H9 (cell line): ENCODE data around the gene MX2. TPM values are rescaled to one million over a fixed set of nuclear protein-coding genes. Genes with fewer than 3 reads are reported as not detected.

Experiments
- DNase-seq: peaks from one replicate; pipeline ENCODE4 v3.0.0-alpha.2; 2017
- H2AFZ ChIP-seq: one replicate; pipeline ENCODE4 v1.6.1; 2013; ENCODE audit warnings: mild to moderate bottlenecking, low read length, control low read depth, moderate library complexity
- H2AK5ac ChIP-seq: 2 replicates; pipeline ENCODE4 v1.6.1; 2013; ENCODE audit warnings: low read length, control low read depth, mixed read lengths; ENCODE audit not compliant: insufficient read length
- H2BK120ac ChIP-seq: one replicate; pipeline ENCODE4 v1.6.1; 2013; ENCODE audit warnings: low read depth, mild to moderate bottlenecking, low read length, control low read depth, inconsistent platforms; ENCODE audit not compliant: poor library complexity, severe bottlenecking
- H2BK12ac ChIP-seq: 2 replicates; pipeline ENCODE4 v1.6.1; 2013; ENCODE audit warnings: low read length, control low read depth, mixed read lengths, low read depth; ENCODE audit not compliant: insufficient read length
- H2BK15ac ChIP-seq: 2 replicates; pipeline ENCODE4 v1.6.1; 2013; ENCODE audit warnings: low read depth, low read length, control low read depth
- H2BK20ac ChIP-seq: one replicate; pipeline ENCODE4 v1.6.1; 2013; ENCODE audit warnings: low read depth, mild to moderate bottlenecking, low read length, control low read depth, inconsistent platforms; ENCODE audit not compliant: poor library complexity, severe bottlenecking
- H2BK5ac ChIP-seq: 2 replicates; pipeline ENCODE4 v1.6.1; 2013; ENCODE audit warnings: low read length, control low read depth, mixed read lengths; ENCODE audit not compliant: insufficient read length
- H3K14ac ChIP-seq: 2 replicates; pipeline ENCODE4 v1.6.1; 2013; ENCODE audit warnings: low read length, control low read depth; ENCODE audit not compliant: insufficient read depth
- H3K18ac ChIP-seq: 2 replicates; pipeline ENCODE4 v1.6.1; 2013; ENCODE audit warnings: low read depth, mild to moderate bottlenecking, mixed read lengths, low read length, control low read depth; ENCODE audit not compliant: insufficient read length
- H3K23ac ChIP-seq: 2 replicates; pipeline ENCODE4 v1.6.1; 2013; ENCODE audit warnings: low read length, control low read depth, mixed read lengths, low read depth; ENCODE audit not compliant: insufficient read length
- H3K23me2 ChIP-seq: 2 replicates; pipeline ENCODE4 v1.6.1; 2013; ENCODE audit warnings: low read depth, mild to moderate bottlenecking, mixed read lengths, low read length, control low read depth; ENCODE audit not compliant: insufficient read length, poor library complexity, severe bottlenecking
- H3K27ac ChIP-seq: 2 replicates; pipeline ENCODE4 v1.5.1; 2013; ENCODE audit warnings: low read length, control low read depth, mixed read lengths, low read depth; ENCODE audit not compliant: insufficient read length
- H3K27me3 ChIP-seq: 2 replicates; pipeline ENCODE4 v1.6.1; 2013; ENCODE audit warnings: low read length, control low read depth, inconsistent platforms; ENCODE audit not compliant: insufficient read depth
- H3K4ac ChIP-seq: 2 replicates; pipeline ENCODE4 v1.6.1; 2013; ENCODE audit warnings: low read depth, mild to moderate bottlenecking, control low read depth, inconsistent platforms, low read length, moderate library complexity
- H3K4me1 ChIP-seq: 2 replicates; pipeline ENCODE4 v1.6.1; 2013; ENCODE audit warnings: low read length, control low read depth, inconsistent platforms; ENCODE audit not compliant: insufficient read depth
- H3K4me2 ChIP-seq: 2 replicates; pipeline ENCODE4 v1.6.1; 2013; ENCODE audit warnings: low read length, control low read depth, mixed read lengths; ENCODE audit not compliant: insufficient read length, insufficient read depth
- H3K56ac ChIP-seq: 2 replicates; pipeline ENCODE4 v1.6.1; 2013; ENCODE audit warnings: low read depth, mild to moderate bottlenecking, mixed read lengths, low read length, control low read depth; ENCODE audit not compliant: insufficient read length
- H3K79me1 ChIP-seq: 2 replicates; pipeline ENCODE4 v1.6.1; 2013; ENCODE audit warnings: low read depth, mild to moderate bottlenecking, moderate library complexity, low read length, control low read depth, inconsistent platforms; ENCODE audit not compliant: insufficient read depth, poor library complexity, severe bottlenecking
- H3K79me2 ChIP-seq: 2 replicates; pipeline ENCODE4 v1.6.1; 2013; ENCODE audit warnings: low read length, control low read depth, inconsistent platforms; ENCODE audit not compliant: insufficient read depth
- H3K9ac ChIP-seq: 2 replicates; pipeline ENCODE4 v1.6.1; 2013; ENCODE audit warnings: low read length, control low read depth, mixed read lengths; ENCODE audit not compliant: insufficient read length; ENCODE audit errors: extremely low read depth
- H3K9me3 ChIP-seq: one replicate; pipeline ENCODE4 v1.6.1; 2013; ENCODE audit warnings: low read depth, low read length, inconsistent platforms; ENCODE audit not compliant: control insufficient read depth
- H3T11ph ChIP-seq: one replicate; pipeline ENCODE4 v1.6.1; 2013; ENCODE audit warnings: mild to moderate bottlenecking, low read length, control low read depth, inconsistent platforms
- H4K20me1 ChIP-seq: one replicate; pipeline ENCODE4 v1.6.1; 2013; ENCODE audit not compliant: control insufficient read depth, insufficient read length, insufficient read depth
- H4K5ac ChIP-seq: 2 replicates; pipeline ENCODE4 v1.6.1; 2013; ENCODE audit warnings: low read depth, mild to moderate bottlenecking, mixed read lengths, low read length, control low read depth; ENCODE audit not compliant: insufficient read length
- H4K8ac ChIP-seq: replicated peaks from 2 replicates; pipeline ENCODE4 v1.6.1; 2013; ENCODE audit warnings: low read length, control low read depth, mixed read lengths, low read depth; ENCODE audit not compliant: insufficient read length
- H4K91ac ChIP-seq: 2 replicates; pipeline ENCODE4 v1.6.1; 2013; ENCODE audit warnings: low read depth, mild to moderate bottlenecking, moderate library complexity, mixed read lengths, low read length, control low read depth; ENCODE audit not compliant: insufficient read length
- H3K27ac Mint-ChIP-seq, 3 experiments: 2 replicates in 2 of 3; 3 replicates in 1 of 3; pipeline ENCODE4 v1.8.0; 2020 to 2021; ENCODE audit warnings: mixed read lengths in 3 of 3, mild to moderate bottlenecking in 1 of 3, moderate library complexity in 1 of 3
- H3K27me3 Mint-ChIP-seq: 2 replicates; pipeline ENCODE4 v1.8.0; 2021; ENCODE audit warnings: low read depth, mild to moderate bottlenecking, moderate library complexity, mixed read lengths
- H3K36me3 Mint-ChIP-seq, 3 experiments: 2 replicates in 2 of 3; 3 replicates in 1 of 3; pipeline ENCODE4 v1.8.0; 2020 to 2021; ENCODE audit warnings: low read depth in 3 of 3, mixed read lengths in 3 of 3; ENCODE audit not compliant: insufficient read depth in 1 of 3
- H3K4me1 Mint-ChIP-seq, 2 experiments: 2 replicates each; pipeline ENCODE4 v1.8.0; 2020; ENCODE audit warnings: mixed read lengths in 2 of 2
- H3K4me3 Mint-ChIP-seq, 2 experiments: 2 replicates in 1 of 2; 3 replicates in 1 of 2; pipeline ENCODE4 v1.8.0; 2020 to 2021; ENCODE audit warnings: mild to moderate bottlenecking in 2 of 2, mixed read lengths in 2 of 2, moderate library complexity in 1 of 2
- H3K9me3 Mint-ChIP-seq, 2 experiments: 2 replicates in 1 of 2; 3 replicates in 1 of 2; pipeline ENCODE4 v1.8.0; 2020; ENCODE audit warnings: mild to moderate bottlenecking in 2 of 2, mixed read lengths in 2 of 2, moderate library complexity in 1 of 2
- WGBS: extraction: QIAGEN DNeasy Blood & Tissue Kit; methylation state at CpG from one replicate; pipeline ENCODE4 v1.1.7; 2013; ENCODE audit warnings: missing lambda C conversion rate, low lambda C conversion rate, mixed read lengths; ENCODE audit not compliant: insufficient read length; ENCODE audit errors: extremely low coverage; 5-methylcytosine and 5-hydroxymethylcytosine counted together
- total RNA-seq: library from RNA; stranded (reverse); gene quantifications from 2 replicates; pipeline ENCODE4 v1.2.1, GENCODE V29; 2021
- TF ChIP-seq, protein P1 (sequence below): fragments of 200-600 bp; sonication (generic); conservative IDR thresholded peaks from 3 replicates; pipeline ENCODE4 v1.8.0; 2021; ENCODE audit warnings: antibody characterized with exemption, mild to moderate bottlenecking

The MX2 gene
- total RNA-seq, 1 experiment from 2014 or later: 1.8 TPM

GRCh38 chr21:41321211-41321907 is 40.5 kb upstream of the MX2 start:
- H3K36me3 Mint-ChIP-seq: no peaks in the 10 kb centered on the region; a peak in 1 of 7 replicates

More at GRCh38 chr21:41321211-41321907, 40.5 kb upstream of the MX2 start:
- Histone ChIP-seq H3K18ac (no peak overlapping the region), H3K27me3 (no peaks in the 10 kb centered on the region; the same call in 1 of the 2 replicates), H3K9me3 (no peaks in the 10 kb centered on the region), H2BK15ac (no peak overlapping the region), H4K5ac (no peak overlapping the region), H3K27ac (no peak overlapping the region), H2AFZ (no peak overlapping the region), H3K23ac (no peak overlapping the region), H3K79me1 (no peaks in the 10 kb centered on the region), H3K23me2 (peaks cover 9% of the 10 kb centered on the region), H2BK5ac (no peak overlapping the region), H3K4me2 (no peak overlapping the region), H2AK5ac (no peak overlapping the region), H2BK12ac (no peak overlapping the region), H3K56ac (no peak overlapping the region), H4K91ac (no peak overlapping the region), H3K79me2 (no peaks in the 10 kb centered on the region), H3K4me1 (no peaks in the 10 kb centered on the region; the same call in 1 of the 2 replicates), H4K20me1 (no peaks in the 10 kb centered on the region), H3K9ac (no peak overlapping the region), H2BK120ac (no peak overlapping the region), H3K4ac (no peak overlapping the region), H2BK20ac (no peak overlapping the region), H4K8ac (no peak overlapping the region), H3K14ac (no peak overlapping the region), H3T11ph (no peak overlapping the region)
- WGBS: no CpG with 5 or more reads among the region's 20 CpGs
- Mint-ChIP-seq H3K4me3 (no peak overlapping the region), H3K27me3 (peaks cover 9% of the 10 kb centered on the region), H3K9me3 (no peaks in the 10 kb centered on the region), H3K4me1 (peaks cover 10 to 17% of the 10 kb centered on the region in 2 experiments), H3K27ac (no peak overlapping the region)
- no peak for DNase-seq
- TF ChIP-seq, protein P1, sequence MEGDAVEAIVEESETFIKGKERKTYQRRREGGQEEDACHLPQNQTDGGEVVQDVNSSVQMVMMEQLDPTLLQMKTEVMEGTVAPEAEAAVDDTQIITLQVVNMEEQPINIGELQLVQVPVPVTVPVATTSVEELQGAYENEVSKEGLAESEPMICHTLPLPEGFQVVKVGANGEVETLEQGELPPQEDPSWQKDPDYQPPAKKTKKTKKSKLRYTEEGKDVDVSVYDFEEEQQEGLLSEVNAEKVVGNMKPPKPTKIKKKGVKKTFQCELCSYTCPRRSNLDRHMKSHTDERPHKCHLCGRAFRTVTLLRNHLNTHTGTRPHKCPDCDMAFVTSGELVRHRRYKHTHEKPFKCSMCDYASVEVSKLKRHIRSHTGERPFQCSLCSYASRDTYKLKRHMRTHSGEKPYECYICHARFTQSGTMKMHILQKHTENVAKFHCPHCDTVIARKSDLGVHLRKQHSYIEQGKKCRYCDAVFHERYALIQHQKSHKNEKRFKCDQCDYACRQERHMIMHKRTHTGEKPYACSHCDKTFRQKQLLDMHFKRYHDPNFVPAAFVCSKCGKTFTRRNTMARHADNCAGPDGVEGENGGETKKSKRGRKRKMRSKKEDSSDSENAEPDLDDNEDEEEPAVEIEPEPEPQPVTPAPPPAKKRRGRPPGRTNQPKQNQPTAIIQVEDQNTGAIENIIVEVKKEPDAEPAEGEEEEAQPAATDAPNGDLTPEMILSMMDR: no peak
